ENCODE results near the gene ID4.

ID4 gene

DNA sequence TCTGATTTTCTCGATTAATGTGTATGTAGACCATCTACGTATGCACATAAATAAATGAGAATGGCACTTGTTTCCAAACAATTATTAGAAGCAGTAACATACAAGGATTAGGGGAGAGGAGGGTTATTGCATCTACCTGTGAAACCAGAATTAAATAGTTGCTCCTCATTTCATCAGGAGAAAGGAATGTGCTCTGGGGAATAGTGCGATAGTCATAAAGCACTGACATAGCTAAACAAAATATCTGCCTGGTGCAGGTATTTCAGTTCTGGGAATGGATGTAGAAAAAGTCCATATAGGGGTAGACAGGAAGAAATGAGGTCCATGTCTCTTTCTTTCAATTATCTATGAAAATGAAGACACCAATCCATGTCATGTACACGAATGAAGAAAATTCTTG, 1.6 kb upstream of the ID4 start:
- Histone ChIP-seq H3K4me3 (ENCODE audit: low read length) (no peak overlapping the region), H3K79me2 (ENCODE audit: control insufficient read depth, low read length) (no peaks in the 10 kb centered on the region), H3K36me3 (ENCODE audit: control insufficient read depth, low read length) (peaks cover 3% of the 10 kb centered on the region; the same call in 1 of the 2 replicates), H3F3A (ENCODE audit: control insufficient read depth, insufficient read depth) (peaks cover 22% of the 10 kb centered on the region), H3K4me1 (ENCODE audit: control insufficient read depth, low read length) (peaks cover 48% of the 10 kb centered on the region), H3K9me2 (replicated peaks; ENCODE audit: control insufficient read depth, low read length) (no peaks in the 10 kb centered on the region), H3K27ac (ENCODE audit: low read depth, low read length) (no peak overlapping the region), H4K20me1 (ENCODE audit: control insufficient read depth, insufficient read depth, low read depth, low read length) (no peaks in the 10 kb centered on the region), H3K27me3 (ENCODE audit: control insufficient read depth, low read length) (no peaks in the 10 kb centered on the region), H3K9me3 (ENCODE audit: control insufficient read depth, insufficient read depth, low read length) (no peaks in the 10 kb centered on the region), H3K4me2 (ENCODE audit: low read length) (no peak overlapping the region)
- no peak for TF ChIP-seq EZH2phosphoT487 (IDR thresholded peaks at IDR 0.05; ENCODE audit: borderline replicate concordance, low read length)
- TF ChIP-seq CTCF (IDR thresholded peaks at IDR 0.05; ENCODE audit: low read depth, low read length, poor library complexity, severe bottlenecking): no peak

- Histone ChIP-seq H3K36me3 (ENCODE audit: control insufficient read depth, low read length) (peaks cover 3% of the 10 kb centered on the region; the same call in 1 of the 2 replicates), H3K27ac (ENCODE audit: low read depth, low read length) (peak overlapping the region; percentile 99), H4K20me1 (ENCODE audit: control insufficient read depth, insufficient read depth, low read depth, low read length) (no peaks in the 10 kb centered on the region), H3K4me2 (ENCODE audit: low read length) (peak overlapping the region; percentile 99), H3K79me2 (ENCODE audit: control insufficient read depth, low read length) (no peaks in the 10 kb centered on the region), H3F3A (ENCODE audit: control insufficient read depth, insufficient read depth) (peaks cover 28% of the 10 kb centered on the region), H3K4me3 (ENCODE audit: low read length) (peak overlapping the region; percentile 85), H3K9me2 (replicated peaks; ENCODE audit: control insufficient read depth, low read length) (no peaks in the 10 kb centered on the region), H3K27me3 (ENCODE audit: control insufficient read depth, low read length) (no peaks in the 10 kb centered on the region), H3K4me1 (ENCODE audit: control insufficient read depth, low read length) (peaks cover 58% of the 10 kb centered on the region), H3K9me3 (ENCODE audit: control insufficient read depth, insufficient read depth, low read length) (no peaks in the 10 kb centered on the region)
- TF ChIP-seq EZH2phosphoT487 (IDR thresholded peaks at IDR 0.05; ENCODE audit: borderline replicate concordance, low read length) (no peak), CTCF (IDR thresholded peaks at IDR 0.05; ENCODE audit: low read depth, low read length, poor library complexity, severe bottlenecking) (no peak)
Observed at GRCh38 chr6:19837511-19838441, 606 bp downstream of the ID4 start.

GRCh38 chr6:19838442-19839236, 1.5 kb downstream of the ID4 start:
- Histone ChIP-seq H3K27ac (ENCODE audit: low read depth, low read length) (peak overlapping the region; percentile 99), H3K4me1 (ENCODE audit: control insufficient read depth, low read length) (peaks cover 67% of the 10 kb centered on the region)
- TF ChIP-seq CTCF (IDR thresholded peaks at IDR 0.05; ENCODE audit: low read depth, low read length, poor library complexity, severe bottlenecking): no peak
- no peak for TF ChIP-seq EZH2phosphoT487 (IDR thresholded peaks at IDR 0.05; ENCODE audit: borderline replicate concordance, low read length)

More at GRCh38 chr6:19838442-19839236, 1.5 kb downstream of the ID4 start:
- Histone ChIP-seq H3K9me2 (replicated peaks; ENCODE audit: control insufficient read depth, low read length) (no peaks in the 10 kb centered on the region), H3K4me3 (ENCODE audit: low read length) (peak overlapping the region; percentile 85), H3K27me3 (ENCODE audit: control insufficient read depth, low read length) (no peaks in the 10 kb centered on the region), H3K9me3 (ENCODE audit: control insufficient read depth, insufficient read depth, low read length) (no peaks in the 10 kb centered on the region), H3K4me2 (ENCODE audit: low read length) (peak overlapping the region; percentile 99), H3K36me3 (ENCODE audit: control insufficient read depth, low read length) (peaks cover 3% of the 10 kb centered on the region; the same call in 1 of the 2 replicates), H4K20me1 (ENCODE audit: control insufficient read depth, insufficient read depth, low read depth, low read length) (no peaks in the 10 kb centered on the region), H3F3A (ENCODE audit: control insufficient read depth, insufficient read depth) (peaks cover 28% of the 10 kb centered on the region), H3K79me2 (ENCODE audit: control insufficient read depth, low read length) (no peaks in the 10 kb centered on the region)
